PFSK-1 (cell line): ENCODE measurements around the gene IPO11.

Source experiments
- POLR2AphosphoS5 ChIP-seq: IDR thresholded peaks from 2 replicates; pipeline ENCODE4 v1.6.1; 2012; ENCODE audit warnings: low read depth, mild to moderate bottlenecking, control low read depth, low read length, moderate library complexity
- SIN3A ChIP-seq: IDR thresholded peaks from 2 replicates; pipeline ENCODE4 v1.6.1; 2012; ENCODE audit warnings: mild to moderate bottlenecking, low read length, moderate library complexity, borderline replicate concordance; ENCODE audit not compliant: insufficient read depth

DNA sequence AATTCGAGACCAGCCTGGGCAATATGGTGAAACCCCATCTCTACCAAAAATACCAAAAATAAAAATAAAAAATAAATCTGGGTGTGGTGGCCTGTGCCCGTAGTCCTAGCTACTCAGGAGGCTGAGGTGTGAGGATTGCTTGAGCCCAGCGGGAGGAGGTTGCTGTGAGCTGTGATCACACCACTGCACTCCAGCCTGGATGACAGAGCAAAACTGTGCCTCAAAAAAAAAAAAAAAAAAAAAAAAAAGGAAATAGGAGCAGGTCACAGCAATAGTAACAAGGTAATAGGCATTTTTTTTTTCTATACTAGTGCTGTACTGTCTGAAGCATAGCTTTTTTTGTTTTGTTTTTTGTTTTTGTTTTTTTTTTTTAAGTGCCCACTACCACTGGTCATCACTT is 171.8 kb downstream of the IPO11 start:
- TF ChIP-seq POLR2AphosphoS5: no peak
- TF ChIP-seq SIN3A: no peak
